Prostate gland (tissue), 2 donors: Measurements from ENCODE around the gene TRIM32. TPM values are rescaled to one million over a fixed set of nuclear protein-coding genes. Genes with fewer than 3 reads are reported as not detected.

Source experiments
- DNase-seq: peaks from one replicate; pipeline ENCODE4 v3.0.0-alpha.2; 2019; ENCODE audit warnings: low spot score
- H3K27ac ChIP-seq, 2 donors: fragments of 200-600 bp; sonication (generic); 2 replicates each; pipeline ENCODE4 v1.5.1; 2017 to 2019
- H3K27me3 ChIP-seq: fragments of 200-600 bp; sonication (generic); replicated peaks from 2 replicates; pipeline ENCODE4 v1.5.1; 2019; ENCODE audit not compliant: insufficient read depth
- H3K36me3 ChIP-seq, 2 donors: fragments of 200-600 bp; sonication (generic); 1 replicate in 1 of 2; 2 replicates in 1 of 2; pipeline versions ENCODE4 v1.5.1 to v1.8.1; 2017 to 2019
- H3K4me1 ChIP-seq: fragments of 200-600 bp; sonication (generic); replicated peaks from 2 replicates; pipeline ENCODE4 v1.5.1; 2019
- H3K4me3 ChIP-seq, 2 donors: fragments of 200-600 bp; sonication (generic); 2 replicates each; pipeline ENCODE4 v1.5.1; 2017 to 2019
- H3K9me3 ChIP-seq: fragments of 200-600 bp; sonication (generic); 2 replicates; pipeline ENCODE4 v1.5.1; 2017
- CTCF ChIP-seq, 4 experiments: fragments of 200-600 bp in 2 of 4; fragments of 450-650 bp in 2 of 4; sonication (generic) in 2 of 4; IDR thresholded peaks; 1 replicate in 3 of 4; 2 replicates in 1 of 4; pipeline ENCODE4 v1.5.1; 2016 to 2019; ENCODE audit warnings: antibody characterized with exemption in 4 of 4, mild to moderate bottlenecking in 2 of 4, moderate library complexity in 2 of 4
- POLR2A ChIP-seq: fragments of 450-650 bp; IDR thresholded peaks from one replicate; pipeline ENCODE4 v1.6.1; 2016; ENCODE audit warnings: antibody characterized with exemption, mild to moderate bottlenecking
- POLR2AphosphoS5 ChIP-seq: sonication (generic); formaldehyde crosslinking; IDR thresholded peaks from one replicate; pipeline ENCODE4 v1.6.1; 2017; ENCODE audit warnings: antibody characterized with exemption
- WGBS: methylation state at CpG from one replicate; pipeline ENCODE4 v1.1.5; 2018; 5-methylcytosine and 5-hydroxymethylcytosine counted together
- intact Hi-C: fragments of 100-400 bp; cut with DNase I; formaldehyde crosslinking; loops from one replicate; pipeline ENCODE4 v1.14.2; 2022
- total RNA-seq, 2 donors: library from RNA; depleted of rRNA; stranded (reverse); fragments of >200 nt; gene quantifications; one replicate each; pipeline ENCODE4 v1.1.0, GENCODE V29; 2016

The TRIM32 gene
- total RNA-seq, 2 donors from 2014 or later, result 12.3 to 12.4 TPM

- DNase-seq, result no peak
- Histone ChIP-seq H3K9me3 (no peaks in the 10 kb centered on the region), H3K36me3 (no peaks in the 10 kb centered on the region), H3K27ac (no peak overlapping the region), H3K27me3 (no peaks in the 10 kb centered on the region), H3K4me1 (no peaks in the 10 kb centered on the region), H3K4me3 (no peak overlapping the region)
- intact Hi-C loops, result no loop called here
- TF ChIP-seq POLR2AphosphoS5, result no peak
- TF ChIP-seq POLR2A, result no peak
- TF ChIP-seq CTCF (IDR thresholded peaks at IDR 0.05), result no peak
- 23% methylated on average over 5 of the region's 5 CpGs for WGBS
Observed at GRCh38 chr9:116656501-116656971, 30.6 kb upstream of the TRIM32 start.

- Histone ChIP-seq H3K27me3 (no peaks in the 10 kb centered on the region), H3K27ac (no peak overlapping the region), H3K9me3 (no peaks in the 10 kb centered on the region), H3K4me1 (no peaks in the 10 kb centered on the region), H3K4me3 (no peak overlapping the region), H3K36me3 (no peaks in the 10 kb centered on the region)
- no peak for TF ChIP-seq CTCF (IDR thresholded peaks at IDR 0.05)
- TF ChIP-seq POLR2AphosphoS5, result no peak
- TF ChIP-seq POLR2A, result no peak
- no peak for DNase-seq
- intact Hi-C loops, result no loop called here
- 26% methylated on average over 2 of the region's 2 CpGs for WGBS
Observed at GRCh38 chr9:116656977-116657376, 30.1 kb upstream of the TRIM32 start.

GRCh38 chr9:116658265-116658664 is 28.8 kb upstream of the TRIM32 start:
- no peaks in the 10 kb centered on the region for H3K9me3 ChIP-seq
- TF ChIP-seq CTCF (IDR thresholded peaks at IDR 0.05) (no peak), POLR2A (no peak), POLR2AphosphoS5 (no peak)
- no peak overlapping the region for H3K4me3 ChIP-seq
- no peak overlapping the region for H3K27ac ChIP-seq
- no peaks in the 10 kb centered on the region for H3K36me3 ChIP-seq
- H3K27me3 ChIP-seq, result no peaks in the 10 kb centered on the region
- intact Hi-C loops, result no loop called here
- DNase-seq, result no peak
- 95% methylated on average over 2 of the region's 2 CpGs for WGBS
- H3K4me1 ChIP-seq, result no peaks in the 10 kb centered on the region

- 56% methylated on average over 7 of the region's 7 CpGs for WGBS
- DNase-seq, result peak; percentile 12
- no peak overlapping the region for H3K27ac ChIP-seq
- H3K36me3 ChIP-seq, result no peaks in the 10 kb centered on the region
- intact Hi-C loops, result loop anchor here (2.0 kb wide), 1 partner anchor 1068 kb away; no protein-coding TSS in a partner anchor
- H3K4me3 ChIP-seq, result no peak overlapping the region
- H3K9me3 ChIP-seq, result no peaks in the 10 kb centered on the region
- H3K4me1 ChIP-seq, result no peaks in the 10 kb centered on the region
- no peaks in the 10 kb centered on the region for H3K27me3 ChIP-seq
- peak; percentile 36 for TF ChIP-seq POLR2AphosphoS5
- no peak for TF ChIP-seq POLR2A
- peak in 3 of 4 experiments; percentile 53 to 69 (median 67) for TF ChIP-seq CTCF (IDR thresholded peaks at IDR 0.05)
Observed at GRCh38 chr9:116661037-116661954, 25.8 kb upstream of the TRIM32 start.
